Central memory CD8-positive, alpha-beta T cell (primary cell): ENCODE measurements around the gene SERP2.

Experiments used
- ATAC-seq: fragments of 150-1000 bp; cut with Tn5 transposase; replicated peaks from 2 replicates; pipeline ENCODE4 v1.10.0; 2022; ENCODE audit warnings: mild to moderate bottlenecking, moderate FRiP score, moderate number of reproducible peaks; ENCODE audit not compliant: poor library complexity, severe bottlenecking; ENCODE audit errors: extremely low read depth
- DNase-seq, 2 donors: peaks; one replicate each; pipeline ENCODE4 v3.0.0; 2021; ENCODE audit warnings: low spot score in 2 of 2
- H3K27ac Mint-ChIP-seq: one replicate; pipeline ENCODE4 v1.8.0; 2022; ENCODE audit warnings: low read depth, mild to moderate bottlenecking, moderate library complexity, mixed read lengths
- H3K27me3 Mint-ChIP-seq: one replicate; pipeline ENCODE4 v1.8.0; 2022; ENCODE audit warnings: mixed read lengths
- H3K36me3 Mint-ChIP-seq: one replicate; pipeline ENCODE4 v1.8.0; 2022; ENCODE audit warnings: mild to moderate bottlenecking, moderate library complexity, mixed read lengths; ENCODE audit not compliant: insufficient read depth
- H3K4me1 Mint-ChIP-seq: one replicate; pipeline ENCODE4 v1.8.0; 2022; ENCODE audit warnings: mixed read lengths
- H3K4me3 Mint-ChIP-seq: one replicate; pipeline ENCODE4 v1.8.0; 2022; ENCODE audit warnings: mild to moderate bottlenecking, moderate library complexity, mixed read lengths
- H3K9me3 Mint-ChIP-seq: one replicate; pipeline ENCODE4 v1.8.0; 2022; ENCODE audit warnings: mixed read lengths

Gene SERP2

DNA sequence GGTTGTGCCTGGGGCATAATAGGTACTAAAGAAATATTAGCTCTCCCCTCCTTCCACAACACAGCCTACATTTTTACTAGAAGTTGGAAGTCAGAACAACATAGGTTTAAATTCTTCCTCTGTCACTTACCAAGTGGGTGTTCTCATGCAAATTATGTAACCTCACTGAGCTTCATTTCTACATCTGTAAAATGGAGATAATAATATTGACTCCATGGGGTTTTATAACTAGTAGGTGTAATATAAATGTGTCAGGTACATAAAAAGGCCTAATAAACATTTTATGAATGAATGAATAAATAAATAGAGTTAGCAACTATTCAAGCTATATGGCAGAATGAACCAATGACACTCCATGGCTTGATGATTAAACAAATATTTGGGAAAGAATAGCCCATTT is 27.1 kb upstream of the SERP2 start:
- no peaks in the 10 kb centered on the region for H3K36me3 Mint-ChIP-seq
- ATAC-seq = no peak
- H3K4me1 Mint-ChIP-seq = no peaks in the 10 kb centered on the region
- no peak overlapping the region for H3K4me3 Mint-ChIP-seq
- no peak for DNase-seq
- peaks cover 13% of the 10 kb centered on the region for H3K27me3 Mint-ChIP-seq
- no peak overlapping the region for H3K27ac Mint-ChIP-seq
- no peaks in the 10 kb centered on the region for H3K9me3 Mint-ChIP-seq

DNA sequence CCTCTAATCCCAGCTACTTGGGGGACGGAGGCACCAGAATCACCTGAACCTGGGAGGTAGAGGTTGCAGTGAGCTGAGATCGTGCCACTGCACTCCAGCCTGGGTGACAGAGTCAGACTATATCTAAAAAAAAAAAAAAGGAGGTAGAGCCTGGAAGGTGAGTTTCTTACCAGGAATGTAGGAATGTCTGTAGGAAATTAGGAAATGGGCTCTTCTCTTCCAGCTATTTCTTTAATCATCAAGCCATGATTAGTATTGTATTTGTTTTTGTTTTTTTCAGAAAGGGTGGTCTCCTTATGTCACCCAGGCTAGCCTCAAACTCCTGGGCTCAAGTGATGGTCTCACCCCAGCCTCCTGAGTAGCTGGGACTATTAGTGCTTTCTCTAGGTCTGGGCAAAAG is 26.3 kb upstream of the SERP2 start:
- no peaks in the 10 kb centered on the region for H3K36me3 Mint-ChIP-seq
- no peak overlapping the region for H3K27ac Mint-ChIP-seq
- peaks cover 3% of the 10 kb centered on the region for H3K4me1 Mint-ChIP-seq
- H3K4me3 Mint-ChIP-seq = no peak overlapping the region
- H3K27me3 Mint-ChIP-seq = peaks cover 13% of the 10 kb centered on the region
- ATAC-seq (no peak), DNase-seq (no peak)
- H3K9me3 Mint-ChIP-seq = no peaks in the 10 kb centered on the region

DNA sequence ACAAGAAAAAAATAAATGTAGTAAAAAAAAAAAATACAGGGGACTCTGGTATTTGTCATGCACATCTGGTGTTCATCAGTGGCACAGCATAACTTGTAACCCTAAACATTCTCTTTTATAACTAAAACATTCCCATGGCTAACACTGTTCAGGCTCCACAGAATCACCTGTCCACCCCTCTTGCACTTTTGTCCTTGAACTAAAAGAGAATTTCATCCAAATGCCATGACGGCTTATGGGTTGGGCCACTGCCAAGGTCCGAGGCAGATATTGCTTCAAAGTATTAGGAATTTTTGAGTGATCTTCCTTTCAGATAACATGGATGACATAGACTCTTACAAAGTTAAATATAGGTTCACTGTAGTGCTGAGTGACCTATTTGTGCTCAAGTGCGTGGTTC is 25.7 kb upstream of the SERP2 start:
- Mint-ChIP-seq H3K36me3 (peaks cover under 1% of the 10 kb centered on the region), H3K9me3 (no peaks in the 10 kb centered on the region), H3K27me3 (peaks cover 13% of the 10 kb centered on the region)

DNA sequence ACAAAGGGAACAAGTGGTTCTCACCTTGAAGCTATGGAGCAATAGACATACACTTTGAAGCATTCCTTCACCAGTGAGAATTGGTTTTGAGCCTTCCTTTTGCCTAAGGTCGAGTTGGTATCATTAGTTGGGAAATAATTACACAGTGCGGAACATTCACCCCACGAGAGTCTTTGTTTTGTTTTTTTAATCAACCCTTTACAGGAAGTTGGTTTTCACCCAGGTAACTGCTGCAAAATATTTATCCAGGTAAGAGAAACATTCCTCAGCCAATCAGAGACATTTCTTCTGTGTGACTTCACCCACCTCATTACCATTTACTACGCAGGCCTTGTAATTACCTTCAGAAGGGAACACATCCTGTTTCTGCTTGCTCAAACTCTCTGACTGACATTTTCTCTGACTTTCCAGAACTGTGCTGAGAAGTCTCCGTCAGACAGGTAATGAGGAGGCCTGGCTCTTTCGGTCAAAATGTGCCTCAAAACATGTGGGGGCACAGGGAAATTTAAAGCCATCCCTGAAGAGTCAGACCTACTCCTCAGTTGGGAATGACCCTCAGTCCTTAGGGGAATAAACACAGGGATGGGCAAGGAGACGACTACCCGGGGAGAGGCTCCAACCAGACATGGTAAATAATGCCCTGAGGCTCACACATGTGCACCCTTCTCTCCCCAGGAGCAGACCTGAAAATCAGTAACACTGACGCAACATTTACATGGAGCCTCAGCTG is 22.7 kb upstream of the SERP2 start:
- no peak for DNase-seq
- Mint-ChIP-seq H3K4me3 (no peak overlapping the region), H3K27me3 (peaks cover 2% of the 10 kb centered on the region), H3K4me1 (peaks cover 15% of the 10 kb centered on the region), H3K36me3 (peaks cover 2% of the 10 kb centered on the region), H3K9me3 (no peaks in the 10 kb centered on the region), H3K27ac (no peak overlapping the region)
- no peak for ATAC-seq

More for the DNA sequence above, 25.7 kb upstream of the SERP2 start:
- ATAC-seq = no peak
- Mint-ChIP-seq H3K4me1 (peaks cover 10% of the 10 kb centered on the region), H3K4me3 (no peak overlapping the region), H3K27ac (no peak overlapping the region)
- no peak for DNase-seq

DNA sequence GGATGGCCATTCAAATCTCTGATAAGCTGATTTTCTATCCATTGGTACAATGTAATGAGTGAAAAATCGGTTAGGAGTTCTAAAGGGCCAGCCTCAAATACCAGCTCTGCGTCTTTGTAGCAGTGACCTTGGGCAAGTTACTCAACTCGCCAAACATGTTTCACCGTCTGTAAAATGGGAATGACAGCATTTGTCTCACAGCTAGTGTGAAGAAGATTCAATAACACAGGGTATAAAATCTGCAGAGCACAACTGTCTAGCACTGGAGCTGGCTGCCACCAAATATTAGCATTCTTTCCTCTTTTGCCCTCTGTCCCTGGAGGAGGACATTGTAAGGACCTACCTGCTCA is 22.1 kb upstream of the SERP2 start:
- no peak overlapping the region for H3K4me3 Mint-ChIP-seq
- peaks cover 15% of the 10 kb centered on the region for H3K4me1 Mint-ChIP-seq
- ATAC-seq = no peak
- DNase-seq = no peak
- no peak overlapping the region for H3K27ac Mint-ChIP-seq
- peaks cover 2% of the 10 kb centered on the region for H3K36me3 Mint-ChIP-seq
- no peaks in the 10 kb centered on the region for H3K9me3 Mint-ChIP-seq
- H3K27me3 Mint-ChIP-seq = no peaks in the 10 kb centered on the region

DNA sequence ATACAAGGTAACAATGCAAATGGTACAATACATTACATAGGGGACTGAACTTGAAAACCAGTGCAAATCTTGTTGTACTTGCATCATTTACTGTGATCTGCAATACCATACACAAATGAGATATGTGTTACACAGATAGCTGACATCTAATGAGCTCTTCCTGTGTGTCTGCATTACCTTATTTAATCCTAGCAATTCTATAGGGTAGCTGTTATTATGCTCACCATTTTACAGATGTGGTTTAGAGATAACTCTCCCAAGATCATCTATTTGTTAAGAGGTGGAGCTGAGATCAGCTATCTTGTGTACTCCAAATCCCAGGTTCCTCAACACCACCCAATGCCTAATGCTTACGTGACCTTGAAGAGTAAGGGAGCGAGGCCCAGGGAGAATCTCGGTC is 21.4 kb upstream of the SERP2 start:
- DNase-seq (no peak), ATAC-seq (peak; percentile 76)
- H3K9me3 Mint-ChIP-seq = no peaks in the 10 kb centered on the region
- peak overlapping the region; percentile 62 for H3K27ac Mint-ChIP-seq
- H3K4me3 Mint-ChIP-seq = no peak overlapping the region
- H3K4me1 Mint-ChIP-seq = peaks cover 15% of the 10 kb centered on the region
- no peaks in the 10 kb centered on the region for H3K27me3 Mint-ChIP-seq
- H3K36me3 Mint-ChIP-seq = peaks cover 2% of the 10 kb centered on the region

DNA sequence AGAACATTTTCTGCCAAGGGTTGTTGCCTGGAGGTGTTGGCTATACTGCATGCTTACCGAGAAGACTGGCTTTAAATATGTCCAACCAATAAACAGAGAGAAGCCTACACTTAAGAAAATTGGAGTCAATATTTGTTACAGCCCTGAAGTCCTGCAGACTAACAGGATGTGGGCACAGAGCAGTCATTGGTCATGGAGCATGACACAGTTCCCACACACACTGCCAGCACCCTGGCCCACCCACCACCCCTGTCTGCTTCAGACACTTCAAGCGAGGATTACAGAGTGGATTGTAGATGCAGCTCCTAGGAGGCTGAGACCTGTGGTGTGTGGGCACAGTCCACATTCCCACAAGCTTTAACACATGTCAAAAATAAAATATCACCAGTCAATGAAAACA is 21.0 kb upstream of the SERP2 start:
- H3K36me3 Mint-ChIP-seq = peaks cover 2% of the 10 kb centered on the region
- no peaks in the 10 kb centered on the region for H3K9me3 Mint-ChIP-seq
- peak overlapping the region; percentile 62 for H3K27ac Mint-ChIP-seq
- DNase-seq = no peak
- ATAC-seq = peak; percentile 73
- H3K4me3 Mint-ChIP-seq = peak overlapping the region; percentile 20
- peaks cover 15% of the 10 kb centered on the region for H3K4me1 Mint-ChIP-seq
- no peaks in the 10 kb centered on the region for H3K27me3 Mint-ChIP-seq

DNA sequence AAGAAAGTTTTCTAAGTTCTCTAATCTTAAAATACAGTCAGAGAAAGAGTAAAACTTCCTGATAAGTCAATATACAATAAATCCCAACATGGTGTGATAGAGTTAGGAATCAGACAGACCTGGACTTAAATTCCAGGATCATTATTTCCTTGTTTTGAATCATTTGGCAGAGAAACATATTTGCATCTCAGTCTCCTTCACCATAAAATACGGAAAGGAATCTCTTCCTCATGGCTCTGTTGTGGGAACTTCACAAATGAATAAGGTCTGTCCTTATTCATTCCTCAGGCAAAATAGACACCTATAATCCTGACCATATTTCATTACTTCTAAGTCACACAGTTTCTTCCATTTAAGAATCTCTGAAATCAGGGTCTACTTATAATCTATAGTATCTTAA is 19.3 kb upstream of the SERP2 start:
- Mint-ChIP-seq H3K4me3 (no peak overlapping the region), H3K27me3 (no peaks in the 10 kb centered on the region), H3K27ac (no peak overlapping the region), H3K36me3 (peaks cover 2% of the 10 kb centered on the region), H3K9me3 (no peaks in the 10 kb centered on the region), H3K4me1 (peaks cover 15% of the 10 kb centered on the region)
- DNase-seq (no peak), ATAC-seq (no peak)

DNA sequence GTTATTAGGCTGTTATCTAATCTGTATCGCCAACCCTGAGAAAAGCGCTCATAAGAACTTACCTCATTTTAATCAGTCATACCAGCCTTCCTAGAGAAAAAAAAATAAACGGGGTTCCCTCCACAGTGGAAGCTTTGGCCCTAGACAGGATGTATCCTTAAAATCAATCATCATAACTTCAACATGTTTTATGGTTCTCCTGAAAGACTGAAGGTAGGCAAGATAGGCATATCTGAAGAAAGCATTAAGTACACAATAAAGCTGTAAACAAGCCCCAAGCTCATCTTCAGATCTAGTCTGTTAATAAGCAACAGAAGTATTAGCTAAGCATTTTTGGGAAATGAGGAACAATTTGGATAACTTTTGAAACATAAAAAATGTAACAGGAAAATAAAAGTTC is 18.7 kb upstream of the SERP2 start:
- H3K4me1 Mint-ChIP-seq = peaks cover 15% of the 10 kb centered on the region
- ATAC-seq = no peak
- H3K27ac Mint-ChIP-seq = no peak overlapping the region
- H3K36me3 Mint-ChIP-seq = peaks cover 2% of the 10 kb centered on the region
- no peaks in the 10 kb centered on the region for H3K27me3 Mint-ChIP-seq
- no peak overlapping the region for H3K4me3 Mint-ChIP-seq
- no peak for DNase-seq
- H3K9me3 Mint-ChIP-seq = no peaks in the 10 kb centered on the region

DNA sequence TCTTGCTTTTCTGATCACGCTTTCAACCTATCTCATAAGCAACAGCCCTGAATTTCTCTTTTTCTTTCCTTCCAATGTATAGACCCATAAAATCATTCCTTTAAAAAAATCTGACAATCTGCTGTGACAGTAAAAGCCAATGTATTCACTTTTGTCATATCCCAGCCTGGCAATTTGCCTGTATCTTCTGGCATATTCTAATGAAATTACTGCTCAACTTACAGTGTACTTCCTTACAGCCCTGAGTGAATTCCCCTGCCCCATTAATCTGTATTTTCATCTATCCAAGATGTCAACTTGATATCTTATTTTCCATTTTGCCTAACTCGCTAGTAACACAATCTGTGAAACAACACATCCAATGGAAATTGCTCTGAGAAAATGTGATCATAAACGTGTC is 18.0 kb upstream of the SERP2 start:
- DNase-seq = no peak
- Mint-ChIP-seq H3K4me3 (no peak overlapping the region), H3K27ac (no peak overlapping the region), H3K9me3 (no peaks in the 10 kb centered on the region), H3K4me1 (peaks cover 15% of the 10 kb centered on the region), H3K27me3 (no peaks in the 10 kb centered on the region), H3K36me3 (peaks cover 2% of the 10 kb centered on the region)
- ATAC-seq = no peak

DNA sequence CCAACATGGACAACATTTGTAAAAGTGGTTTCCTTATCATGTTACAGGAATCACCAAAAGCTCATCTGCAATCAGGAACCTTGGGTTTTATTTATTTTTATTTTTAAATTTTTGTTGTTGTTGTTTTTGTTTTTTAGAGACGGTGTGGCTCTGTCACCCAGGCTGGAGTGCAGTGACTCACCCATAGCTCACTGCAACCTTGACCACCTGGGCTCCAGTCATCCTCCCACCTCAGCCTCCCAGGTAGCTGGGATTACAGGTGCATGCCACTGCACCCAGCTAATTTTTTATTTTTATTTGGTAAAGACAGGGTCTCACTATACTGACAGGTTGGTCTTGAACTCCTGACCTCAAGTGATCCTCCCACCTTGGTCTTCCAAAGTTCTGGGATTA is 13.6 kb upstream of the SERP2 start:
- H3K4me3 Mint-ChIP-seq = no peak overlapping the region
- no peaks in the 10 kb centered on the region for H3K36me3 Mint-ChIP-seq
- ATAC-seq (no peak), DNase-seq (no peak)
- no peaks in the 10 kb centered on the region for H3K9me3 Mint-ChIP-seq
- no peaks in the 10 kb centered on the region for H3K4me1 Mint-ChIP-seq
- peaks cover 10% of the 10 kb centered on the region for H3K27me3 Mint-ChIP-seq
- H3K27ac Mint-ChIP-seq = no peak overlapping the region

DNA sequence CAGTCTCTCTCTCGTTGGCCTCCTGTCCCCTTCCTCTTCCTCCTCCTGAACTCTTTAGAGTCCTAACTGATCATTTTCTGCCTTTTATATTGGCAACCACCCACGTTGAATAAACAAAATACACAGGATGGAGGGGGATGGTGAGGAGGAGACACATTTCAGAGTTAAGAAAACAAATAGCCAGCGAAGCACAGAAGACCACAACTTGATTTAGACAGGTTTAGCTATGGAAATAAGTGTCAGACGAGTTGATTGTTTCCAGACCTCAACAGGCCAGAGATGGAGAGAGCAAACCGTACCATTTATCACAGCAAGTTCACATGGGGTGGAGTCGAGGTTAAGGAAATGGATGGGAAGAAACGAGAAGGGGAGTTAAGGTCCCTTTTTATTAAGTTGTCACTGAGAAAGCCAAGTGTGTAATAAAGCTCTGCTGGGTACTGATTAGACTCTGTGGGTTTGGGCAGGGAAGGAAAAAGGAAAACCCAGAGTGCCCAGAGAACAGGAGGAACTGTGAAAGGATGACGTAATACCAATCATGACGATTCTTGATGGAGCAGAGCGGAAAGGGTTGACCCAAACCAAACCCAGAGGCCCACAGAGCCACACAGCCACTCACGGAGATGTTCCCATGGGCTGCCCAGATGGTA is 11.1 kb upstream of the SERP2 start:
- Mint-ChIP-seq H3K27me3 (peaks cover 10% of the 10 kb centered on the region), H3K27ac (no peak overlapping the region), H3K9me3 (no peaks in the 10 kb centered on the region), H3K4me3 (no peak overlapping the region), H3K4me1 (no peaks in the 10 kb centered on the region), H3K36me3 (no peaks in the 10 kb centered on the region)
- DNase-seq (no peak), ATAC-seq (no peak)

DNA sequence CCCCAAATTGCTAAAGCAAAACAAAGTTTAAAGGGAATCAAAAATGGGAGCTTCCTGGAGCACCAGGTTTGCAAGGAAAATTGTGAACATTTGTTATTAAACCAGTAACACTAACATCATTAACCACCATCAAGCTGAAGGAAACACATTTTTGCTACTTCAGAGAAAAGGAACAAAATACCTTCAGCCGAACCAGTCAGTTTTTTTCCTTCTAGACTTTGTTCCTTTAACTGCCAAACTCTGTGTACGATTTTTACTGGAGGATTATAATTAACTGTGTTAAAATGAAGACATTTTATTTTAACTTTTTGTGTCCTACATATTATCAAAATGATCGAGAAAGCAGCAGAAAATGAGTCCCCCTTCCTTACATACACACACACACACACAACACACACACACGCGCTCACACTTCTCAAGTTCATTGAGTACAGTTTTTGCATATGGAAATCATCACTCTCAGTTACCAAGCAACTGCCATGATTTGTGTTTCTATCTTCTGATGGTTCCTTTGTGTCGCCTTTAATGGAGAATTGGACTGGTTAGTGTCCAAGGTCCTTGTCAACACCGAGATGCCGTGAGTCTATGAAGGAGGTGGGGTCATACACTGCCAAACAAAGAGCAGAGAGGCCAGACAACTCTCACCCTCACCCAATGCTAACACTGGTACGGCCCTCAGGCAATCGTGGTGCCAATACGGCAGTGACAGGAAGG is 9.8 kb upstream of the SERP2 start:
- H3K9me3 Mint-ChIP-seq = no peaks in the 10 kb centered on the region
- no peak overlapping the region for H3K4me3 Mint-ChIP-seq
- peaks cover 10% of the 10 kb centered on the region for H3K27me3 Mint-ChIP-seq
- no peak for DNase-seq
- no peak for ATAC-seq
- no peak overlapping the region for H3K27ac Mint-ChIP-seq
- H3K4me1 Mint-ChIP-seq = no peaks in the 10 kb centered on the region
- H3K36me3 Mint-ChIP-seq = no peaks in the 10 kb centered on the region
